Heart right ventricle (tissue), 16 donors: ENCODE measurements around the gene ENTPD8. TPM values are rescaled to one million over a fixed set of nuclear protein-coding genes. Genes with fewer than 3 reads are reported as not detected.

ENCODE experiments used
- ATAC-seq, 8 donors: fragments of 200-7000 bp; cut with Tn5 transposase; one replicate each; pipeline ENCODE4 v1.9.1; 2020; ENCODE audit warnings: mild to moderate bottlenecking in 8 of 8, moderate library complexity in 8 of 8, moderate number of reproducible peaks in 1 of 8
- DNase-seq, 2 donors: peaks; one replicate each; pipeline ENCODE4 v3.0.0-alpha.2; 2020
- H3K27ac ChIP-seq, 10 donors: fragments of 200-600 bp; sonication (generic) in 2 of 10; one replicate each; pipeline versions ENCODE4 v1.5.0 to v1.8.0; 2020 to 2022; ENCODE audit warnings: mild to moderate bottlenecking in 3 of 10
- H3K27me3 ChIP-seq, 7 donors: fragments of 200-600 bp; one replicate each; pipeline ENCODE4 v1.8.0; 2021 to 2022; ENCODE audit warnings: mild to moderate bottlenecking in 2 of 7
- H3K36me3 ChIP-seq, 9 donors: fragments of 200-600 bp; sonication (generic) in 1 of 9; one replicate each; pipeline versions ENCODE4 v1.5.0 to v1.8.0; 2020 to 2022; ENCODE audit warnings: mild to moderate bottlenecking in 2 of 9
- H3K4me1 ChIP-seq, 9 donors: fragments of 200-600 bp; sonication (generic) in 1 of 9; one replicate each; pipeline versions ENCODE4 v1.5.0 to v1.8.0; 2020 to 2022; ENCODE audit warnings: mild to moderate bottlenecking in 4 of 9
- H3K4me3 ChIP-seq, 10 donors: fragments of 200-600 bp; sonication (generic) in 2 of 10; one replicate each; pipeline versions ENCODE4 v1.5.0 to v1.8.0; 2020 to 2022; ENCODE audit warnings: mild to moderate bottlenecking in 7 of 10, moderate library complexity in 2 of 10
- H3K9me3 ChIP-seq, 11 donors: fragments of 200-600 bp in 10 of 11; sonication (generic) in 2 of 11; one replicate each; pipeline versions ENCODE4 v1.5.0 to v1.8.0; 2013 to 2022; ENCODE audit warnings: mild to moderate bottlenecking in 2 of 11, control low read depth in 1 of 11, moderate library complexity in 1 of 11
- WGBS, 2 donors: extraction: QIAGEN DNeasy Blood & Tissue Kit; methylation state at CpG; one replicate each; pipeline ENCODE4 v1.1.7; 2013; ENCODE audit warnings: inconsistent platforms in 1 of 2; 5-methylcytosine and 5-hydroxymethylcytosine counted together
- intact Hi-C, 10 donors: fragments of 100-400 bp; cut with DNase I; formaldehyde crosslinking; loops; one replicate each; pipeline versions ENCODE4 v1.11.1 to v1.14.2; 2022
- polyA plus RNA-seq, 2 donors: library from polyadenylated mRNA; stranded (reverse); fragments of 200-250 nt; gene quantifications; one replicate each; pipeline ENCODE4 v1.2.3, GENCODE V29; 2013
- total RNA-seq, 10 donors: library from RNA; stranded (reverse); fragmentation: NEBNext Ultra II Directional in 3 of 10; extraction: Animal tissue kit (Norgen Biotek cat#: 25700) in 3 of 10; gene quantifications; one replicate each; pipeline versions ENCODE4 v1.2.1 to v1.2.4, GENCODE V29; 2021 to 2023
- TF ChIP-seq, protein P1 (sequence below), 9 donors: fragments of 200-600 bp; sonication (generic) in 2 of 9; IDR thresholded peaks; one replicate each; pipeline versions ENCODE4 v1.5.0 to v1.8.0; 2021 to 2022; ENCODE audit warnings: antibody characterized with exemption in 9 of 9, mild to moderate bottlenecking in 5 of 9, moderate library complexity in 1 of 9
- donor health status: Arrhythmogenic right ventricular cardiomyopathy.
- donor health status: ischemic (EF 13 %, LVEDD 7.1; RV severe dilation, severe dysfunction).
- donor health status: healthy with polysubstance abuse.
- donor health status: DM: no; HTN: yes; CAD: no.
- donor health status: DM: no; HTN: no; CAD: no.
- donor health status: ischemic (EF 25% LVEDD 6.9; RV normal size, moderate dysfunction).
- donor health status: ischemic (EF 25% LVEDD 5.7; RV mildly dilated, moderate dysfunction).
- donor health status: healthy.
- donor health status: DM: yes; HTN: yes; CAD: no.
- donor health status: Ischemic cardiomyopathy.
- donor health status: ischemic (EF 35%, LVEDD 5.7; RV mildly dilated, moderate dysfunction).
- donor health status: nonischemic (EF 11% LVEDD 7.7; RV severe dilation, severe dysfunction).
- donor health status: DM: yes; HTN: yes; CAD: no.
- donor health status: PGD.
- donor health status: ischemic (EF 29% LVEDD 5.4; RV normal size, mild dysfunction).
- donor health status: nonischemic (EF 23%, LVEDD 6.1; RV moderate dilation, normal function).

The ENTPD8 gene
- total and polyA plus RNA-seq, 12 donors: 0.03 to 0.15 TPM; not detected in 10

DNA sequence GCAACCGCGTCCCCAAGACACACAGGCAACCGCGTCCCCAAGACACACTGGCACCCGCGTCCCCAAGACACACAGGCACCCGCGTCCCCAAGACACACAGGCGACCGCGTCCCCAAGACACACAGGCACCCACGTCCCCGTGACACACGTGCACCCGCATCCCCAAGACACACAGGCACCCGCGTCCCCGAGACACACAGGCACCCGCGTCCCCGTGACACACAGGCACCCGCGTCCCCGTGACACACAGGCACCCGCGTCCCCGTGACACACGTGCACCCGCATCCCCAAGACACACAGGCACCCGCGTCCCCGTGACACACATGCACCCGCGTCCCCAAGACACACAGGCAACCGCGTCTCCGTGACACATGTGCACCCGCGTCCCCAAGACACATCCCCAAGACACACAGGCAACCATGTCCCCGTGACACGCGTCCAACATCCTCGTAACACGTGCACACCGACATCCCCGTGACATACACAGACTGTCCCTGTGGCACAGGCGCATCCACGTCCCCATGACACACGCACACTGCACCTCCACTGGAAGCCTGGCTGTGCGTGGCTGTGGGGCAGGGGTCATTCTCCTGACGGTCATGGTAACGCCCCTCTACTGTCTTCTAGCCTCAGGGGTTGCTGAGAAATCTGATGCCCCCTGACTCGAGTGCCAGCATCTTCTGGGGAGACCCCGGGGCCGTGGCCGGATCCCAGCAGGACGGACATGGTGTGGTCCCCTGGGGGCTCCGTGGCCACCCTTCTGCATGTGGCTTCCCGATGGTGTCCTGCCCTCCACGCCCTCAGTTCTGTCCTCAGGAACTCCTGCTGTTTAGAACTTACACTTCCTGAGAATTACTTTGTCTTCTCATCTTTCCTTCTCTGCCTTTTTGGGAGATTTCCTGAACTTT lies 42.3 kb downstream of the ENTPD8 start:
- H3K9me3 ChIP-seq: peaks cover 0 to 4% (median 0%) of the 10 kb centered on the region in 11 donors
- no peaks in the 10 kb centered on the region for H3K27me3 ChIP-seq
- intact Hi-C loops: loop anchor here in 1 of 10 donors (10.0 kb wide), 1 partner anchor 54 kb away; no protein-coding TSS in a partner anchor
- H3K4me3 ChIP-seq: no peak overlapping the region
- TF ChIP-seq, protein P1, sequence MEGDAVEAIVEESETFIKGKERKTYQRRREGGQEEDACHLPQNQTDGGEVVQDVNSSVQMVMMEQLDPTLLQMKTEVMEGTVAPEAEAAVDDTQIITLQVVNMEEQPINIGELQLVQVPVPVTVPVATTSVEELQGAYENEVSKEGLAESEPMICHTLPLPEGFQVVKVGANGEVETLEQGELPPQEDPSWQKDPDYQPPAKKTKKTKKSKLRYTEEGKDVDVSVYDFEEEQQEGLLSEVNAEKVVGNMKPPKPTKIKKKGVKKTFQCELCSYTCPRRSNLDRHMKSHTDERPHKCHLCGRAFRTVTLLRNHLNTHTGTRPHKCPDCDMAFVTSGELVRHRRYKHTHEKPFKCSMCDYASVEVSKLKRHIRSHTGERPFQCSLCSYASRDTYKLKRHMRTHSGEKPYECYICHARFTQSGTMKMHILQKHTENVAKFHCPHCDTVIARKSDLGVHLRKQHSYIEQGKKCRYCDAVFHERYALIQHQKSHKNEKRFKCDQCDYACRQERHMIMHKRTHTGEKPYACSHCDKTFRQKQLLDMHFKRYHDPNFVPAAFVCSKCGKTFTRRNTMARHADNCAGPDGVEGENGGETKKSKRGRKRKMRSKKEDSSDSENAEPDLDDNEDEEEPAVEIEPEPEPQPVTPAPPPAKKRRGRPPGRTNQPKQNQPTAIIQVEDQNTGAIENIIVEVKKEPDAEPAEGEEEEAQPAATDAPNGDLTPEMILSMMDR (IDR thresholded peaks at IDR 0.05): no peak
- H3K4me1 ChIP-seq: peaks cover 0 to 7% (median 0%) of the 10 kb centered on the region in 9 donors
- ATAC-seq (no peak), DNase-seq (no peak)
- H3K27ac ChIP-seq: no peak overlapping the region
- 95 to 96% methylated on average over 53 to 60 of the region's 60 CpGs for WGBS, 2 donors
- peaks cover 0 to 8% (median 0%) of the 10 kb centered on the region in 9 donors for H3K36me3 ChIP-seq

DNA sequence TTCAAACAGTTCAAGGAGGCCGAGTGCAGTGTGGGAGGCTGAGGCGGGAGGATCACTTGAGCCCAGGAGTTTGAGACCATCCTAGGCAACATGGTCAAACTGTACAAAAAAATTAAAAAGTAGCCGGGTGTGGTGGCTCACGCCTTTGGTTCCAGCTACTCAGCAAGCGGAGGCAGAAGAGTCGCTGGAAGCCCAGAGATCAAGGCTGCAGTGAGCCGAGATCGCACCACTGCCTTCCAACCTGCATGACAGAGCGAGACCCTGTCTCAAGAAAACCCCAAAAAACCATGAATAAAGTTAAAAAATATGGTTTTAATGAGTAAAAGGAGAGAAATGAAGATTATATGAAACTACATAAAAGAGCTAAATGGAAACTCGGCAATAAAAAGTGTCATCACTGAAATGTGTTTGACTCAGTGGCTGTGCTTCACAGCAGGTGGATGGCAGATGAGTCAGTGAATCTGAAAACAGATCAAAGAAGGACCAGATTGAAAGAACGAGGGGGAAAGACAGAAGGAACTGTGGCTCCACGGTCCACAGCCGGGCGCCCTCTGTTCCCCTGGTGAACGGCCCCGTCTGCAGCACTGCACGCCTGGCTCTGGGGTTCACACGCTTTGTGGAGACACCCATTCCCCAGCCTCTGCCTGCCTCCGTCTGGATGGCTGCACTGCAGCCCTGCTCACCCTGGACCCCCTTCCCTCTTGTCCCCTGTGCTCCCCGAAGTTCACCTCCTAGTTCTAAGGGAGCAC lies 43.3 kb downstream of the ENTPD8 start:
- H3K36me3 ChIP-seq: peaks cover 0 to 9% (median 0%) of the 10 kb centered on the region in 9 donors
- no peak for ATAC-seq
- 98% methylated on average over 20 of the region's 20 CpGs for WGBS, 2 donors
- DNase-seq: no peak
- no peak overlapping the region for H3K4me3 ChIP-seq
- TF ChIP-seq, protein P1 (IDR thresholded peaks at IDR 0.05): no peak
- no peaks in the 10 kb centered on the region for H3K27me3 ChIP-seq
- no peak overlapping the region for H3K27ac ChIP-seq
- peaks cover 0 to 7% (median 0%) of the 10 kb centered on the region in 9 donors for H3K4me1 ChIP-seq
- peaks cover 0 to 4% (median 0%) of the 10 kb centered on the region in 11 donors for H3K9me3 ChIP-seq
- intact Hi-C loops: loop anchor here in 1 of 10 donors (10.0 kb wide), 1 partner anchor 53 kb away; no protein-coding TSS in a partner anchor

DNA sequence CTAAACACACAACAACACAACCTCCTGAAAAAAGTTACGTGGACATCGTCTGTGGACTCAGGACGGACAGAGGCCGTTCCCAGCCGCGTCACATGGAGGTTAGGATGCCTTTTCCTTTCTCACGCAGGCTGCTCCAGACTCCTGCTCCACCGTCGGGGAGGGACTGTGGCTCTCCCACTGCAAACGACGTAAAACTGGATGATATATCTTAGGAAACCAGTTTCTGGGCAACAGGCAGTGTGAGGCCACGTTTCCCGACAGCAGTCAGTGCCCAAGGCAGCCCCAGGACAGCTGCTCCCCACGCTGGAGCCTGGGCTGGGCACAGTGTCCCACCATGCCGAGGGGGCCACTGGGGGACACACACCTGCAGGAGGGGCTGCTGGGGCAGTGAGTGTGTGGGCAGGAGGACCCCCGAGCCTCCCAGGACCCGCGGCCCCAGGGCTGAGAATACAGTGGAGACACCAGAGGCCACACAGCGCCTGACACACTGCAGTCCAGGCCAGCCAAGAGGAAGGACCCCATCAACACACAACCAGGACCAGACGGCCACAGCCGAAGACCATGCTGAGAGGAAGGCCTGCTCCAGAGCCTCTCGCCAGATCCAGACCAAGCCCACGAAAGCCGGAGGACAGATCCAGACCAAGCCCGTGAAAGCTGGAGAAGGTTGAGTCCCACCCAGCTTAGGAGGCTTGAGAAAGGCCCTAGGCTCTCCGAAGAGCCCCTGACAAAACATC lies 44.4 kb downstream of the ENTPD8 start:
- Histone ChIP-seq H3K27me3 (no peaks in the 10 kb centered on the region), H3K27ac (no peak overlapping the region), H3K36me3 (peaks cover 0 to 14% (median 0%) of the 10 kb centered on the region in 9 donors), H3K4me3 (no peak overlapping the region), H3K9me3 (peaks cover 0 to 4% (median 0%) of the 10 kb centered on the region in 11 donors), H3K4me1 (peaks cover 0 to 7% (median 0%) of the 10 kb centered on the region in 9 donors)
- TF ChIP-seq, protein P1 (IDR thresholded peaks at IDR 0.05): no peak
- no peak for DNase-seq
- intact Hi-C loops: loop anchor here in 1 of 10 donors (10.0 kb wide), 1 partner anchor 52 kb away; no protein-coding TSS in a partner anchor
- ATAC-seq: no peak
- WGBS, 2 donors: 92 to 93% methylated on average over 24 to 26 of the region's 26 CpGs
